NCI-H2196 treated with DMSO at 0.1 percent for 48 hours (cell line): ENCODE measurements around the gene FKBP14.
"Not testable (repeated sequence)": the region's sequence is repeated elsewhere in the genome, so short reads cannot be mapped to it uniquely, and the experiment has no call there.

Source experiments
- DNase-seq: peaks from one replicate; lab custom pipeline; 2025; ENCODE audit not compliant: unreplicated experiment; lab: John Stamatoyannopoulos, UW

Gene FKBP14

GRCh38 chr7:29961611-29962010, 64.9 kb downstream of the FKBP14 start:
- DNase-seq = not testable (repeated sequence)
